Activated B cell treated with CpG ODN at 0.5 μM for 24 hours (primary cell): ENCODE data around the gene CDKAL1. TPM values are rescaled to one million over a fixed set of nuclear protein-coding genes. Genes with fewer than 3 reads are reported as not detected.
"Not testable (repeated sequence)": the region's sequence is repeated elsewhere in the genome, so short reads cannot be mapped to it uniquely, and the experiment has no call there.

ENCODE experiments used
- ATAC-seq: fragments of 200-7000 bp; cut with Tn5 transposase; one replicate; pipeline ENCODE4 v1.10.0; 2021; ENCODE audit warnings: low read depth, mild to moderate bottlenecking, moderate library complexity
- CTCF ChIA-PET: fragments of 350-600 bp; sonication (Branson Sonifier 250); formaldehyde crosslinking; loops from one replicate; lab custom pipeline; 2021; ENCODE audit warnings: antibody characterized with exemption; lab: Charles Lee
- POLR2A ChIA-PET: fragments of 350-600 bp; sonication (Branson Sonifier 250); formaldehyde crosslinking; loops from one replicate; lab custom pipeline; 2021; ENCODE audit warnings: antibody characterized with exemption; lab: Charles Lee
- DNase-seq: peaks from one replicate; pipeline ENCODE4 v3.0.0; 2022
- H3K27ac Mint-ChIP-seq: one replicate; pipeline ENCODE4 v1.8.0; 2020; ENCODE audit warnings: mixed read lengths
- H3K27me3 Mint-ChIP-seq: one replicate; pipeline ENCODE4 v1.8.0; 2021; ENCODE audit warnings: mixed read lengths
- H3K36me3 Mint-ChIP-seq: one replicate; pipeline ENCODE4 v1.8.0; 2021; ENCODE audit warnings: low read depth, mixed read lengths
- H3K4me1 Mint-ChIP-seq: one replicate; pipeline ENCODE4 v1.8.0; 2021; ENCODE audit warnings: mixed read lengths
- H3K4me3 Mint-ChIP-seq: one replicate; pipeline ENCODE4 v1.8.0; 2020; ENCODE audit warnings: mild to moderate bottlenecking, mixed read lengths
- H3K9me3 Mint-ChIP-seq: one replicate; pipeline ENCODE4 v1.8.0; 2020; ENCODE audit warnings: mixed read lengths
- intact Hi-C: fragments of 100-400 bp; cut with micrococcal nuclease; formaldehyde crosslinking; loops from one replicate; pipeline ENCODE4 v1.15.1; 2024
- total RNA-seq: library from RNA; stranded (reverse); gene quantifications from 2 replicates; pipeline ENCODE4 v1.2.3, GENCODE V29; 2022
- TF ChIP-seq, protein P1 (sequence below): fragments of 200-600 bp; IDR thresholded peaks from one replicate; pipeline ENCODE4 v1.8.0; 2022; ENCODE audit warnings: antibody characterized with exemption, mild to moderate bottlenecking

CDKAL1 gene
- total RNA-seq, 1 donor from 2014 or later: 31.9 TPM

DNA sequence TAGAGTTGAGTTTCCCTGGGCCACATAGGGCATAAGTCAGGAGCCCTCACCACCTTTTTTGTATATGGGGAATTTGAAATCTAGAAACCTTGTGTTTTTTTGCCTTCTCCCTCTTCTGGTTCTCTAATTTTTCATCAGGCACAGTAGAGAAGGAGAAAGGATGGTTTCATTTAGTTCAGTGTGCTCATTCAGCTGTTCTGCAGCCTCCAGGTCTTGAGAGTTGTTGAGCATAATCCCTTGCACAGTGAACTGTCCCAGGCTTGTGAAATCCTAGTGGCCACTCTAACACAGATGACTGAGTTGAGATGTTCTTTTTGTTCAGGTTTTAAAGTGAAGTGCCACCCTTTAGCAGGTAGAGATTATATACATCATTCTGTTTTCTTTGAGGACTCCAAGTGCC is 183.5 kb downstream of the CDKAL1 start:
- no peaks in the 10 kb centered on the region for H3K9me3 Mint-ChIP-seq
- TF ChIP-seq, protein P1, sequence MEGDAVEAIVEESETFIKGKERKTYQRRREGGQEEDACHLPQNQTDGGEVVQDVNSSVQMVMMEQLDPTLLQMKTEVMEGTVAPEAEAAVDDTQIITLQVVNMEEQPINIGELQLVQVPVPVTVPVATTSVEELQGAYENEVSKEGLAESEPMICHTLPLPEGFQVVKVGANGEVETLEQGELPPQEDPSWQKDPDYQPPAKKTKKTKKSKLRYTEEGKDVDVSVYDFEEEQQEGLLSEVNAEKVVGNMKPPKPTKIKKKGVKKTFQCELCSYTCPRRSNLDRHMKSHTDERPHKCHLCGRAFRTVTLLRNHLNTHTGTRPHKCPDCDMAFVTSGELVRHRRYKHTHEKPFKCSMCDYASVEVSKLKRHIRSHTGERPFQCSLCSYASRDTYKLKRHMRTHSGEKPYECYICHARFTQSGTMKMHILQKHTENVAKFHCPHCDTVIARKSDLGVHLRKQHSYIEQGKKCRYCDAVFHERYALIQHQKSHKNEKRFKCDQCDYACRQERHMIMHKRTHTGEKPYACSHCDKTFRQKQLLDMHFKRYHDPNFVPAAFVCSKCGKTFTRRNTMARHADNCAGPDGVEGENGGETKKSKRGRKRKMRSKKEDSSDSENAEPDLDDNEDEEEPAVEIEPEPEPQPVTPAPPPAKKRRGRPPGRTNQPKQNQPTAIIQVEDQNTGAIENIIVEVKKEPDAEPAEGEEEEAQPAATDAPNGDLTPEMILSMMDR: no peak
- ATAC-seq: no peak
- H3K4me1 Mint-ChIP-seq: peaks cover 18% of the 10 kb centered on the region
- ChIA-PET CTCF (no interaction called here), POLR2A (no interaction called here)
- no peaks in the 10 kb centered on the region for H3K27me3 Mint-ChIP-seq
- DNase-seq: no peak
- intact Hi-C loops: no loop called here
- peaks cover 5% of the 10 kb centered on the region for H3K36me3 Mint-ChIP-seq
- no peak overlapping the region for H3K27ac Mint-ChIP-seq
- H3K4me3 Mint-ChIP-seq: no peak overlapping the region

DNA sequence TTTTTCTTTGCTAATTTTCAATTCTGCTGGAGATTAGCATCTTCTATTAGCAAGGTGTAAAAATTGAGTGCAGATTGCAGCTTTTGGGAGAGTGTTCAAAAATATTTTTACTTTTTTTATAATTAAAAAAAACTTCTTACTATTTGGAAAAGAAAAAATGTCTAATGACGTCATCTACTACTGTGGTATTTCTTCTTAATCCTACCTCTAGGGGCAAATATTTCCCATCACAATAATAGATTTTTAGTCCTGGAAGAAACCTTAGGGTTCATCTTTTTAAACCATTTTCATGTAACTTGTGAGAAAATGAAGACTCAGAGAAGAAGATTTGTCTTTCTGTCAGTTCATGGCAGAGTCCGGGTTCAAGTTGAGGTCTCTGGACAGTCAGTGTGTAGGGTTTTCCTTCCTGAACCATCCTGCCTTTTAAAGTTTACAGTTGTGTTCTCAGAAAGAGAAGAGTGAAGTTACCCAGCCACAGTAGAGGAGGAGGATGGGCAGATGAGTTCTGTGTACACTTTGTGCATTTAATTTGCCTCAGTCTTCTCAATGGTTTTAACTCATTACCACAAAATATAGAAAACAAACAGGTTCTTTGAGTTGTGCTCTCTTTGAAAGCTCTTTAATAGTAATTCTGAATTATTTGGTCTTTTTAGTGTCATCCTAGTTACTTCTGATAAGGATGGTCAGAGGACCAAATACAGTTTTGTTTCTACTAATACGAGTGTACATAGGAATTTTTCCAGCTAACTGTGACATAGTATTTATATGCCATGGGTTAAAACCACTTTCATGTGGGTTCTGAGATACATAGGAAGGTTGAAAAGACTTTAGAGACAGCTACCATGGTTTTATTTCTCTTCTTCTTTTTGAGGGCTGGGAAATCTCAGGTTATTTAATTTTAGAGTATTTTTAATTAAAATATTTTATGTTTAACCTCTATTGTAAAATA is 184.7 kb downstream of the CDKAL1 start:
- no peaks in the 10 kb centered on the region for H3K27me3 Mint-ChIP-seq

DNA sequence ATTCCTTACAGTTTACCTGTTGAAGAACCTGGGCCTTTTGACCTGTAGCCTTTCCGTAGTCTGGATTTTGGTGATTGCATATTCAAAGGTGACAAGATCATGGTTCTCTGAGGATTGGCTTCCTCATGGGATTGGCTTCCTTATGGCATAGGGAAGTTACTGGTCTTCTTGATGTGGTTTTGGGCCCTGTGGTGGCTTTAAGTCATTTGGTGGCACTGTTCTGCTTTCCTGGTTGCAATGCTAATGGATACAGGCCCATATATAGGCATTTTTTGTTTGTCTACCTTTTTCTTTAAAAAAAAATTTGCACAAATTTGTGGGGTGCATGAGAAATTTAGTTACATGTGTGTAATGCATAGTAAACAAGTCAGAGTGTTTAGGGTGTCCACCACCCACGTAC is 185.7 kb downstream of the CDKAL1 start:
- peaks cover 18% of the 10 kb centered on the region for H3K4me1 Mint-ChIP-seq
- peaks cover 11% of the 10 kb centered on the region for H3K36me3 Mint-ChIP-seq
- TF ChIP-seq, protein P1: no peak
- CTCF ChIA-PET: no interaction called here
- H3K27ac Mint-ChIP-seq: no peak overlapping the region
- POLR2A ChIA-PET: no interaction called here
- intact Hi-C loops: no loop called here
- no peak for ATAC-seq
- no peaks in the 10 kb centered on the region for H3K27me3 Mint-ChIP-seq
- no peaks in the 10 kb centered on the region for H3K9me3 Mint-ChIP-seq
- DNase-seq: no peak
- no peak overlapping the region for H3K4me3 Mint-ChIP-seq

More for the DNA sequence above, 184.7 kb downstream of the CDKAL1 start:
- ATAC-seq (no peak), DNase-seq (no peak)
- intact Hi-C loops: no loop called here
- Mint-ChIP-seq H3K4me3 (no peak overlapping the region), H3K36me3 (peaks cover 11% of the 10 kb centered on the region), H3K9me3 (no peaks in the 10 kb centered on the region), H3K4me1 (peaks cover 18% of the 10 kb centered on the region), H3K27ac (no peak overlapping the region)
- TF ChIP-seq, protein P1: no peak
- ChIA-PET POLR2A (no interaction called here), CTCF (no interaction called here)

DNA sequence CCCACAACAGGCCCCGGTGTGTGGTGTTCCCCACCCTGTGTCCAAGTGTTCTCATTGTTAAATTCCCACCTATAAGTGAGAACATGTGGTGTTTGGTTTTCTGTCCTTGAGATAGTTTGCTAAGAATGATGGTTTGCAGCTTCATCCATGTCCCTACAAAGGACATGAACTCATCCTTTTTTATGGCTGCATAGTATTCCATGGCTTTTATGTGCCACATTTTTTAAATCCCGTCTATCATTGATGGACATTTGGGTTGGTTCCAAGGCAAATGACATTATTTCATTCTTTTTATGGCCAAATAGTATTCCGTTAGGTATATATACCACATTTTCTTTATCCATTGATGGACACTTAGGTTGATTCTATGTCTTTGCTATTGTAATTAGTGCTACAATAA is 186.9 kb downstream of the CDKAL1 start:
- CTCF ChIA-PET, H3K4me3 Mint-ChIP-seq, H3K27ac Mint-ChIP-seq, DNase-seq, H3K9me3 Mint-ChIP-seq, ATAC-seq, H3K27me3 Mint-ChIP-seq, intact Hi-C loops: not testable (repeated sequence)
- Mint-ChIP-seq H3K4me1 (peaks cover 18% of the 10 kb centered on the region), H3K36me3 (peaks cover 15% of the 10 kb centered on the region)
- POLR2A ChIA-PET: interaction anchor here (0.6 kb wide), 1 partner anchor 202 kb away, joined by 4 read pairs; no protein-coding TSS in a partner anchor

DNA sequence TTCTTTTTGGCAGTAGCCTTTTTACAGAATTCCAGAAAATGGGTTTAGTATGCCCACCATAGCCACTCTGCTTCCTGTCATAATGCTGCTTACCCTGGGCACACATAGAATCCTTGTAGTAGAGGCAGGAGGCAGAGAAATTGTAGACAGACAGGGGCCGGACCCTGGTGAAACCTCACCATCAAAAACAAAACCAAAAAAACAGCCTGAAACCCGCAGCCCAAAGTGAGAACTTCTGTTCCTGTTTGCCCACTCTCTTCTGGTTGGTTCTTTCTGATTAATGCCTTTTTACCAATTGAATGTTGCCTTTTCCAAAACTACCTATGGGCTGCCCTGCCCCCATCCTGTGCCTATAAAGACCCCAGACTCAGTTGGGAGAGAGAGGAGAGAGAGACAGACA is 188.2 kb downstream of the CDKAL1 start:
- Mint-ChIP-seq H3K27me3 (no peaks in the 10 kb centered on the region), H3K4me1 (peaks cover 23% of the 10 kb centered on the region), H3K36me3 (peaks cover 21% of the 10 kb centered on the region), H3K4me3 (no peak overlapping the region), H3K27ac (no peak overlapping the region), H3K9me3 (no peaks in the 10 kb centered on the region)
- ChIA-PET POLR2A (no interaction called here), CTCF (no interaction called here)
- TF ChIP-seq, protein P1: no peak
- DNase-seq: no peak
- intact Hi-C loops: no loop called here
- ATAC-seq: no peak
